Hippocampal formation (tissue), 2 donors: Measurements from ENCODE around the gene ADGRA1.
"Not testable (repeated sequence)": the region's sequence is repeated elsewhere in the genome, so short reads cannot be mapped to it uniquely, and the experiment has no call there.

Source experiments
- DNase-seq, 2 donors: peaks; one replicate each; lab custom pipeline; 2025; lab: John Stamatoyannopoulos, UW

The ADGRA1 gene

DNA sequence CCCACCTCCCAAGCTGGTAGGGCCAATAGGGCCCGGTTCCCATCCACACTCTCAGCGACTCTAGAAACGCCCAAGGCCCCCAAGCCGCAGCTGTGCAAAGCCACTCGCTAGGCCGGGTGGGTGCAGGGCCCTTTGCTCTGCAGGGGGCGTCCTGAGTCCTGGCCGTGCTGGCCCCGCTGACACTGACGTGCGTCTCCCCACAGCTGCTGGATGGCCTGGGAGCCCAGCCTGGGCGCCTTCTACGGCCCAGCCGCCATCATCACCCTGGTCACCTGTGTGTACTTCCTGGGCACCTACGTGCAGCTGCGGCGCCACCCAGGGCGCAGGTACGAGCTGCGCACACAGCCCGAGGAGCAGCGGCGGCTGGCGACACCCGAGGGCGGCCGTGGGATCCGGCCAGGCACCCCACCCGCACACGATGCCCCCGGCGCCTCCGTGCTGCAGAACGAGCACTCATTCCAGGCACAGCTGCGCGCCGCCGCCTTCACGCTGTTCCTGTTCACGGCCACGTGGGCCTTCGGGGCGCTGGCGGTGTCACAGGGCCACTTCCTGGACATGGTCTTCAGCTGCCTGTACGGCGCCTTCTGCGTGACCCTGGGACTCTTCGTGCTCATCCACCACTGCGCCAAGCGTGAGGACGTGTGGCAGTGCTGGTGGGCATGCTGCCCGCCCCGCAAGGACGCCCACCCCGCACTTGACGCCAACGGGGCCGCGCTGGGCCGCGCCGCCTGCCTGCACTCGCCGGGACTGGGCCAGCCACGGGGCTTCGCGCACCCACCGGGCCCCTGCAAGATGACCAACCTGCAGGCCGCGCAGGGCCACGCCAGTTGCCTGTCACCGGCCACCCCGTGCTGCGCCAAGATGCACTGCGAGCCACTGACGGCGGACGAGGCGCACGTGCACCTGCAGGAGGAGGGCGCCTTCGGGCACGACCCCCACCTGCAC, 40.7 kb downstream of the ADGRA1 start:
- no peak for DNase-seq

DNA sequence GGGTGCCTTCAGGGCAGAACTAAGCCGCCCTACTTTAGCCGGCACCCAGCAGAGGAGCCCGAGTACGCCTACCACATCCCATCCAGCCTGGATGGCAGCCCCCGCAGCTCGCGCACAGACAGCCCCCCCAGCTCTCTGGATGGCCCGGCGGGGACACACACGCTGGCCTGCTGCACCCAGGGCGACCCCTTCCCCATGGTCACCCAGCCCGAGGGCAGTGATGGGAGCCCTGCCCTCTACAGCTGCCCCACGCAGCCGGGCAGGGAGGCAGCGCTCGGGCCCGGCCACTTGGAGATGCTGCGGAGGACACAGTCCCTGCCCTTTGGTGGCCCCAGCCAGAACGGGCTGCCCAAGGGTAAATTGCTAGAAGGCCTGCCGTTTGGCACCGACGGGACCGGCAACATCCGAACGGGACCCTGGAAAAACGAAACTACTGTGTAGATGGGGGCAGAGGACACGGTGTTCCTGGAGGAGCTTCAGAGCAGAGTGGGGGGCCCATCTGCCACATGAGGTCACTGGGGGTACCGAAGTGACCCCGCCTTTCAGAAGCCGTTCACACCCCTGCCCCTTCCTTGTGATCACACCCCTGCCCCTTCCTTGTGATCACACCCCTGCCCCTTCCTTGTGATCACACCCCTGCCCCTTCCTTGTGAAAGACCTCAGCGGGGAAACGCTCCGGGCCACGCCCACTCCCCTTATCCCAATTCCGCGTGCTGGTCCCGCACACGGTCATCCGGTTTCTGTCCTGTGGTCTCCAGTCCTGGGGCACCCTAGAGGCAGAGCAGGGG, 41.5 kb downstream of the ADGRA1 start:
- no peak for DNase-seq

DNA sequence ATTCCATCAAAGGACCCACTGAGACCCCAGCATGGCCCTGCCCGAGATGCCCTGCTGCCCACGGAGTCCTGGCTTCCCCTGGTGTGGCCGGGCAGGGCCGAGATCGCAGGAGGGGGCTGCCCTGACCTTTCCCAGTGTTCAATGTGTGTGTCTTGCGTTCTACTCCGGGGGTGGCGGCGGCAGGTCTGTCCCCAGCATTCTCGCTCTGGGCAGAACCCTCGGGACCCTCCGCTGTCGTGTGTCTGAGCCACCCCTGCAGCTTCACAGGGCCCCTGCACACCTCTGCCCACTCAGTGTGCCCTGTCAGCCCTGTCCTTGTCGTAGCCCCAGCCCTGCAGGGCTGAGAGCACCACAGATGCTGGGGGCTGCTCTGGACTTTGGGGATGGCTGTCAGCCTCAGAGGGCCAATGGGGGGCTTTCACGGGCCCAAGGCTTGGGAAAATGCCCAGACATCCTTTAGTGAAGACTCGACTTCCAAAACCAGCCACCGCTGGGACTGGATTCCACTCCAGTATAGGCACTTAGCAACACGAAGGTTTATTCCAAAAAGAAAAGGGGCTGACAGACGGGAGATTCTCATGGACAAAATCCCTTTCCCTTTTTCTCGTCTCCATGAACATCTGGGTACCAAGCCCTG, 42.3 kb downstream of the ADGRA1 start:
- DNase-seq = no peak

DNA sequence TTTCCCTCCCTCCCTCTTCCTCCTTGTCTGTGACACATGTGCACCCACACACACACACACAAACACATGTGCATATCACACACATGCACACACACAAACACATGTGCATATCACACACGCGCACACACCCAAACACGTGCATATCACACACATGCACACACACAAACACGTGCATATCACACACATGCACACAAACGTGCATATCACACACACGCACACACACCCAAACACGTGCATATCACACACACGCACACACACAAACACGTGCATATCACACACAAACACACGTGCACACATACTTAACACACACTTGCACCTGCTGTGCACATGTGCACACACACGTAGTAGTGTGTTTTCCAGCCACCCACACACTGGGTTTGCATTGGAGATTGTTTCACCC, 42.9 kb downstream of the ADGRA1 start:
- DNase-seq = no peak

DNA sequence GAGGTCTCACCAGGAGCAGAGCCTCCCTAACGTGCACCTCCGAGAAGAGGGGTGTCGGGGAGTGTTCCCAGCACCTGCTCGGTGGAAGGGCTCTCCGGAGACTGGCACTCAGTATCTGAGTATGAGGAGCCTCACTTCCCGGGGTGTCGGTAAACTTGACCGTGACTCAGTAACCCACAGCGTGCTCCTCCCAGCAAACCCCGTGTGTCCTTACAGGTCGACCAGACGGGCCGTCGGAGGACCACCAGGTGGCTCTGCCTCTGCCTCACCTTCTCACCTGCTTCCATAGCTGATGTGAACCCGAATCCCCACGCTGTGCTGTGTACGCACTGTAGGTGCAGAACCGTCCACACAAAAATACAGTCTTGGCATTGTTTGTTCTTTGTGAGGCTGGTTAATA, 43.3 kb downstream of the ADGRA1 start:
- DNase-seq = no peak

DNA sequence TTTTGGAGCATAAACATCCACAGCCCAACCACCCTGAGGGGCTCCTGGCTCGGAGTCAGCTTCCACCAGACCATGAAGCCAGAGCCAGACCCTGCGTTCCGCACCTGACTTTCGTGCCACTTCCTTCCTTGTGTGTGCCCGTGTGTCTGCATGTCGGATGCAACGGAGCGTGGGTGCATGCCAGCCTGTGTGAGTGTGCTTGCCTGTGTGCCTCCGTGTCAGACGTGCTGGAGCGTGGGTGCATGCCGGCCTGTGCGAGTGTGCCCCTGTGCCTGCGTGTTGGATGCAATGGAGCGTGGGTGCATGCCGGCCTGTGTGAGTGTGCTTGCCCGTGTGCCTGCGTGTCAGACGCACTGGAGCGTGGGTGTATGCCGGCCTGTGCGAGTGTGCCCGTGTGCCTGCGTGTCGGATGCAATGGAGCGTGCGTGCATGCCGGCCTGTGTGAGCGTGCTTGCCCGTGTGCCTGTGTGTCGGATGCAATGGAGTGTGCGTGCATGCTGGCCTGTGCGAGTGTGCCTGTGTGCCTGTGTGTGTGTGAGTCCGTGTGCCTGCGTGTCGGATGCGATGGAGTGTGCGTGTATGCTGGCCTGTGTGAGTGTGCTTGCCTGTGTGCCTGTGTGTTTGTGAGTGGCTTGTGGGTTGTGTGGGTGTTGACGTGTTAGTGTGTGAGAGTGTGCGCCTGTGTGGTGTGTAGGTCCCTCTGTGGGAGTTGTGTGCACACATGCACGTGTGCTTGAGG, 44.2 kb downstream of the ADGRA1 start:
- no peak for DNase-seq

DNA sequence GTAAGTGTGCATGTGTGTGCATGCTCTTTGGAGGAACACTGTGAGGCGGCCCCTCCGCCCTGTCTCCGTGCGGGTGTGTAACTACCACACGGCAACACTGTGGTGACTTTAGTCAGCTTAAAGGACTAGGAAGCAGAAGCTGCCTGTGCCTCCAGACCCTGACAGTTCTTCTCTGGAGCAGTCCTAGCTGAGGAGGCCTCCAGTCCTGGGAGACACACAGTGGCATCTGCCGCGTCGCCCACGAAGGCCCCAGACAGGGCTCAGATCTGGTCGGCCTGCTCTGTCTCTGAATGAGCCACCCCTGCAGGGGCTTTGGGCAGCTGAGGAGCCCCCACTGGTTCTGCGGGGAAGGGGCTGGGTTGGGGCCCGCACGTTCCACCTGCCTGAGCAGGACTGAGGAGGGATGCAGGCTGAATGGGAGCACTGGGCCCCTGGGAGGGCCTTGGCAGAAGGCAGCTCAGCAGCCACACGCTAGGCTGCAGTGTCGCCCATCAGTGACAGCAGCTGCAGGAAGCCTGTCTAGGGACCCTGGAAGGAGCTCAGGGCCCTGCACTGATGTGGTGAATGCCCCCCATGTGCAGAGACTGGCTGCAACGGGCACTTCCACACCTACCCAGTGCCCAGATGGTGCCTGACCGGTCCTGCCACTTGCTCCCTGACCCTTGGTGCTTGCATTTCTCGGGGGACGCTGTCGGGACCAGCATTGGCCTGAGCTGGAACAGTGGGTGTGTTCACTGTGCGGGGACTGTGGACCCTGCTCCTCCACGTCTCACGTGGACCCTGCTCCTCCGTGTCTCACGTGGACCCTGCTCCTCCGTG, 45.0 kb downstream of the ADGRA1 start:
- DNase-seq = no peak

DNA sequence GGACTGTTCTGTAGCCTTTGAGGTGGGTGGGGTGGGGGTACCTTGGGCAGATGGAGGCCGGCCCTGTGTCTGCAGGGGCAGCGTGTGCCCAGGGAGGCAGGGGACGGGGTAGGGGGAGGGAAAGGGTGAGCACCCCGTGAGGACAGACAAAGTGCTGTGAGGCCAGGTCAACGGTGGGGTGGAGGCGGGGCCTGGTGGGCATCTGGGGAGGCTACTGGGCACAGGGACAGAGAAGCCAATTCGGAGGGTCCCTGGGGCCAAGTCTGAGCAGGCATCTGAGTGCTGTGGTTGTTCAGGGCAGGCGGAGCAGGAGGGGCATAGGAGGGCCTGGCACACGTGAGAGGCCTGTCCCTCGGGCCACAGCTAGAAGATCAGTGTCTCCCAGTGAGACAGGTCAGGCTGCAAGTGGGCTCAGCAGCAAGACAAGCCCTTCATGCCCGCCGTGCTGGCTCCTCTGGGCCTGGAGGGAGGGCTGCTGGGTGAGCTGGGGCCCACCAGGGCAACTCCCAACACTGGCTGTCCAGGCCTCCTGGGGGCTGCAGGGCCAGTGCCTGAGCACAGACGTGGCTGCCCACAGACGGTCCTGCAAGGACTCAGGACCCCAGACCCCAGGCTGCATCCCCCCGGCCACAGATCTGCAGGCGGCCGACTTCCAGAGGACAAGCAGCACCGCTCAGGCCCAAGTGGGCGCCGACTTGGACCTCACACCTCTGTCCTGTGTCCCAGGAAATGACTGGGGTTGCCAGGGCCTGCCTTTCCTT, 45.9 kb downstream of the ADGRA1 start:
- DNase-seq = no peak

DNA sequence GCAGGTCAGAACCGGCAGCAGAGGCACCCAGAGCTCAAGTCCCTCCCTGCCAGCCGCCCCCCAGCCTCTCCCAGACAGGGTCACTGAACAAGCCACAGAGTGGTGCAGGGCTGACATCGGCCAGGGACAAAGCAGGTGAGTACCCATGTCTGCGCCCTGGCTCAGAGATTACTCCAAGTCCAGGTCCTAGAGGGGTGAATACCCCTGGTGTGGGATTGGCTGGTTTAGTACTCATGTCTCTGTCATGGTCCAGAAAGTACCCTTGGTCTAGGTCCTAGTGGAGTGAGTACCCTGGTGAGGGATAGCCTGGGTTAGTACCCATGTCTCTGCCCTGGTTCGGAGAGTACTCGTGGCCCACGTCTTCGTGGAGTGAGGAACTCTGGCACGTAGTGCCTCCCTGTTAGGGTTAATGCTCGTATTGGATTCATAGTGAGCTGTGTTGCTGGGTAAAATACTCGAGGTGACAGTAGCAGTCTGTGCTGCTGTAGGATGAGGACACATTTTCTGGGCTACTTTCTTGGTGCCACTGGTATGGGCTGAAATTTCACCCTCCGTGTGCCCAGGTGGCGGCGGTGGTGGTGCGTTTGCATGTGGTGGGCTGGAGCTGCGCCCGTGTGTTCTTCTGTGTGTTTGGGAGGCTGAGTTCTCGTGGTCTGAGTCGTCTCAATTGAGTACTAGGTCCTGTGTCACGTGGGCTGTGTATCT, 46.8 kb downstream of the ADGRA1 start:
- DNase-seq = no peak

DNA sequence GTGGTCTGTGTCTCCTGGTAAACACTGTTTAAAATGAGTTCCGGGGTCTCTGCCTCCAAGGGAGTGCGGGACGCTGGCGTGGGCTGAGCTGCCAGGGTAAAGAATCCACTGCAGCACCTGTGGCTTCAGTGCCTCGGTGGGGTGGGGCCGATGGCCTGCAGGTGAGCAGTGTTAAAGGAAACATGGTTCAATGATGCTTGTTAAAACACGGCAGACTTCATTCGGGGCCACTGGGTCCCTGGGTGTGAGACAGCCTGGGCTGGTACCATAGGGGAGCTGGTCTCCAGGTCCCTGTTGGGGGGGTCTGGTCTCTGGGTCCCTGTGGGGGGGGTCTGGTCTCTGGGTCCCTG, 47.4 kb downstream of the ADGRA1 start:
- DNase-seq = no peak

DNA sequence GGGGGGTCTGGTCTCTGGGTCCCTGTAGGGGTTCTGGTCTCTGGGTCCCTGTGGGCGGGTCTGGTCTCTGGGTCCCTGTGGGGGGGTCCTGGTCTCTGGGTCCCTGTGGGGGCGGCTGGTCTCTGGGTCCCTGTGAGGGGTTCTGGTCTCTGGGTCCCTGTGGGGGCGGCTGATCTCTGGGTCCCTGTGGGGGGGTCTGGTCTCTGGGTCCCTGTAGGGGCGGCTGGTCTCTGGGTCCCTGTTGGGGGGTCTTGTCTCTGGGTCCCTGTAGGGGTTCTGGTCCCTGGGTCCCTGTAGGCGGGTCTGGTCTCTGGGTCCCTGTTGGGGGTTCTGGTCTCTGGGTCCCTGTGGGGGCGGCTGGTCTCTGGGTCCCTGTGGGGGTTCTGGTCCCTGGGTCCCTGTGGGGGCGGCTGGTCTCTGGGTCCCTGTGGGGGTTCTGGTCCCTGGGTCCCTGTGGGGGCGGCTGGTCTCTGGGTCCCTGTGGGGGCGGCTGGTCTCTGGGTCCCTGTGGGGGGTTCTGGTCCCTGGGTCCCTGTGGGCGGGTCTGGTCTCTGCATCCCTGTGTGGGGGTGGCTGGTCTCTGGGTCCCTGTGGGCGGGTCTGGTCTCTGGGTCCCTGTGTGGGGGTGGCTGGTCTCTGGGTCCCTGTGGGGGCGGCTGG, 49.9 kb downstream of the ADGRA1 start:
- not testable (repeated sequence) for DNase-seq

DNA sequence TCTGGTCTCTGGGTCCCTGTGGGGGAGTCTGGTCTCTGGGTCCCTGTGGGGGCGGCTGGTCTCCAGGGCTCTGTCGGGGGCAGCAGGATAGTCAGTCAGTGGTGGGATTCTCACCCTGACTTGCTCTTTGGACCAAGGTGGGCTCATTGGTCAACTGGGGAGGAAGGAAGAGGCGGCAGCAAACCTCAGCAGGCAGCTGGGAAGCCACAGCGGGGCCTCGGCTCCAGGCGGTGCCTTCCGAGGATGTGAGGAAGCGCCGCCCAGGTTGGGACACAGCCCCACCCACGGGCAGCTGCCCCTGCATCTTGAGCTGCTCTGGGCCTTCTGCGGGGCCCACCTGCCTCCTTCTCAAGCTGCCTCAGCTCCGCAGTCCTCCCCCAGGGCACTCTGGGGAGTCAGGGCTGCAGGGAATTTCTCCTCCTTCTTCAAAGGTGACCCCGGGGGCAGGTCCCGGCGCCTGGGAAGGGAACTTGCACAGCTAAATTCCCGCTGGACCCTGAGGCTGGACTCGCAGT, 51.9 kb downstream of the ADGRA1 start:
- DNase-seq = no peak

DNA sequence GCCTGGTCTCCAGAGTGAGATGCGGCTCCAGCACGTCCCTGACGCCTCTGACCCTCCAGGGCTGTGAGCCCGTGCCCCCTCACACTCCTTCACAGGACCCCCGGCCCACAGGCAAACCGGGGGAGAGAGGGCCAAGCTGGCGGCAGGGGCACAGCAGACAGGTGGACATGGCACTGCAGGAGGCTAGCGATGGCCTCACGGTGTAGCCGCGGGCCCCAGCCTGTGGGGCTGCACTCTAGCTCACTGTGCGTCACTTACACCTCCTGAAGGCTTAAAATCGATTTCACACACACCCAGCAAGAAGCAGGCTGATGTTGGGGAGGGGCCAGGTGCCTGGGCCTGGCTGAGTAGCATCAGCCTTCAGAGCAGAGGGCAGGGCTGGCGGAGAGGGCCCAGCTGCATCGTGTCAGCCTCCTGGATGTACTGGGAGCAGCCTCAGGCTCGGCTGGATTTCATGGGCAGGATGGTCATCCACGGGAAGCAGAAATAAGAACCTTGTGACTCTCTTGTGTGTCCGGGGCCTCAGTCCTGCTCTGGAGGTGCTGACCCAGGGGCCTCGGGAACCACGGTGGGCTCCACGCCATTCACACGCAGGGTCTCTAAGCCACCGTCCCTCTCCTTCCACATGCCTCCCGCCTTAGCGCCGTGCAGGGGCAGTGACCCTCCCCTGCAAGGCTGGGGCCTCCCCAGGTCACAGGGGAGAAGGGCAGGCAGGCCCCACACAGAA, 52.9 kb downstream of the ADGRA1 start:
- DNase-seq = no peak

DNA sequence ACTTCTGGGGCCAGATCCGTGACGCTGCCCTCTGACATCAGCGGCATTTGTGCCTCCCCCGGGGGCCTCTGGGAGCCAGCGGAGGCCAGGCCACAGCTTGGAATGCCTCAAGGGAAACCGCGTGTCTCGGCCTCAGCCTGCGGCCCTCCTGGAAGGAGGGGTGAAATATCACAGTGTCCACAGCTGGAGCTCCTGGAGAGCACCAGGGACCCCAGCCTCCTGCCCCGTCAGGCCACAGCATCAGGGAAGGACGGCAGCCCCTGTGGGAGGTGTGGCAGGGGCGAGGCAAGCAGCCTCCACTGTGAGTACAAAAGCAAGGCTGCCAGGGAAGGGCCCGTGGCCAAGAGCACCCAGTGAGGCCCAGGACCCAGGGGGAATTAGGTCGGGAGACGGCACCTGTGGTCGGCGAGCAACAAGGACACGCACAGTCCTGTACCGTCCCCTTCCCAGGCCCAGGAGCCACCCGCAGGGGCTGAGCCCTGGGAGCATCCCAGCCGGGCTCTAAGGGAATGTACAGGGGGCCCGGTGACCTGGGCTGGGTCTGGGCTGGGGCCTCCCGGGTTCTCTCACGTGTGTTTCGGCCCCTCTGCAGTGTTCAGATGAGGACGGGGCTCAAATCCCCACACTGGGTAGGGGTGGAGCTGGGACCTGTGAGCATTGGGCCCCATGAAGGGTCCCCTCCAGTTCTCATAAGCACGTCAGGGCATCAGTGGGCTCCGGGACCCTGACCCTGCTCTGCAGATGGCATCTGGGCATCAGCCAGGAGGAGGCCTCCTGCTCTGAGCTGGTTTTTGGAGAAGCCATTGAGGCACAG, 53.6 kb downstream of the ADGRA1 start:
- DNase-seq = no peak

DNA sequence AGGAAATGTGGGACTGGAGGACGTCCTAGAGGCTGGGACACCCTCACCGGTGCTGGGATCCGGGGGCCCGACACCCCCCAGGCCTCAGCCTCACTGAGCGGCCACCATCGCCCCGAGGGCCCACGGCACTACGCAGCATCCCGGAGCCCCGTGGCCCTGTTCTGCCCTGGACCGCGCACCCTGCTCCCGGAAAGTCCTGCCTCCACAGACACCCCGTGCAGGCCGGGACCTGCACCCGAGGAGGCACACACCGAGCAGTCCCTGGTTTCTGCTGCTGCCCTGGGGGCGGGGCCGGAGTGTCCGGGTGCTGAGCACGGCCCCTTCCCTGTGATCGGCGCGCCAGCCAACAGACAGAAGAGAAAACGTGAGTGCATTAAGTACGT, 54.2 kb downstream of the ADGRA1 start:
- DNase-seq = no peak

DNA sequence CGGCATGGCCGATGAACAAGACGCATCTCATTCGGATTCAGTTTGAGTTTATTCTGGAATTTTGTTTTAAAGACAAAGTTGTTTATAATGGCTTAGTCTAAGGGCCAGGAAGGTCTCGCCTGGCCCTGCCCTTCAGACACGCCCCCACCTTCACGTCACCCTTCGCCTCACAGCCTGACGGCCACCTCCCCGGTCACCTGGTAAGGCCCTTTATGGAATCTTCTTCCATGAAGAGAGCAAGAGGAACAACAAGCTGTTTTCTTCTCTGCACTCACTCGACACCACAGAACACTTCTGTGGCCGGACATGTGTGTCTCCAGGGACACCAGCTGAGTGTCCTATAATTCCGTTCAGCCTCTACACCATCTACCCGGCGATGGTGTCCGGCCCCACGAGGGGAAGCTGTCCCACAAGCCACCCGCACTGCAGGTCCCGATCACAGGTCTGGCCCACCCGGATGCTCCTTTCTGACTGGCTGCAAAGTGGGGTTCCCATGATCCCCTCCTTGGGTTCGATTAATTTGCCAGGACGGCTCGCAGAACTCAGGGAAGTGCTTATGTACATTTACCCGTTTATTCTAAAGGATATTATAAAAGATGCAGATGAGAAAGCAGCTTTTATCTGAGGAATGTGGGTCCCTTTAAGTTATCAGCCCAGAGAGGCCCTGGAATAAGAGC, 54.9 kb downstream of the ADGRA1 start:
- no peak for DNase-seq

DNA sequence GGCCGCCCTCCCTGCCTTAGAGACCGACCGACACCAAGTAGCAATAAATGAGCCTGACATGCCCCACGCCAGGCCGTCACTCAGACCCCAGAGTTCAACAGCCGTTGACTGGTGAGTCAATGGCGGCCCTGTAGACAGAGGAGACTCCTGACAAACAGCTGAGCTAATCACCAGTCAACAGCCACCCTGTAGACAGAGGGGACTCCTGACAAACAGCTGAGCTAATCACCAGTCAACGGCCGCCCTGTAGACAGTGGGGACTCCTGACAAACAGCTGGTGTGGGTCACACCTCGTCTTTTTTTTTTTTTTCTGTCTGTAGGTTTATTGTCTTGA, 55.4 kb downstream of the ADGRA1 start:
- DNase-seq = no peak
